HCT116 (cell line): ENCODE results near the gene SRGAP2C.
"Not testable (repeated sequence)": the region's sequence is repeated elsewhere in the genome, so short reads cannot be mapped to it uniquely, and the experiment has no call there.

Experiments
- CTCF ChIP-seq, 3 experiments: fragments of 200-600 bp in 1 of 3; sonication (generic) in 1 of 3; IDR thresholded peaks in 2 of 3; conservative IDR thresholded peaks in 1 of 3; 2 replicates each; pipeline ENCODE4 v1.5.1; 2012 to 2017; ENCODE audit warnings: low read depth in 2 of 3, low read length in 2 of 3, antibody characterized with exemption in 1 of 3, borderline replicate concordance in 1 of 3, control low read depth in 1 of 3, mild to moderate bottlenecking in 1 of 3, mixed read lengths in 1 of 3, mixed run types in 1 of 3, moderate library complexity in 1 of 3; ENCODE audit not compliant: insufficient read depth in 1 of 3
- FOSL1 ChIP-seq: IDR thresholded peaks from 2 replicates; pipeline ENCODE4 v1.6.1; 2012; ENCODE audit warnings: low read depth
- POLR2A ChIP-seq: IDR thresholded peaks from 2 replicates; pipeline ENCODE4 v1.7.0; 2011; ENCODE audit warnings: borderline replicate concordance; ENCODE audit not compliant: insufficient read depth, insufficient read length; ENCODE audit errors: extremely low read depth
- REST ChIP-seq: IDR thresholded peaks from 2 replicates; pipeline ENCODE4 v1.6.1; 2012; ENCODE audit warnings: low read depth
- SIN3A ChIP-seq: IDR thresholded peaks from 2 replicates; pipeline ENCODE4 v1.6.1; 2012; ENCODE audit warnings: low read depth
- ZNF274 ChIP-seq: fragments of 200-500 bp; sonication (Bioruptor generic); IDR thresholded peaks from 2 replicates; pipeline ENCODE4 v1.6.1; 2014; ENCODE audit warnings: mild to moderate bottlenecking, low read depth, low read length, inconsistent platforms

GRCh38 chr1:121356819-121357218 is 172.0 kb downstream of the SRGAP2C start:
- not testable (repeated sequence) for TF ChIP-seq CTCF (IDR thresholded peaks at IDR 0.05 in 2 of 3, conservative IDR thresholded peaks at IDR 0.05 in 1 of 3; ENCODE audit: borderline replicate concordance in 1 of 3, insufficient read depth in 1 of 3, low read depth in 2 of 3, low read length in 2 of 3); FOSL1; REST; ZNF274; POLR2A; SIN3A
